DOHH2 (cell line): ENCODE results near the gene KCNH1.

Experiments used
- H3F3A ChIP-seq: fragments of 200-600 bp; sonication (generic), shearing (Covaris generic); 2 replicates; pipeline ENCODE4 v1.6.0; 2016; ENCODE audit warnings: antibody characterized with exemption, mild to moderate bottlenecking; ENCODE audit not compliant: control insufficient read depth, insufficient read depth
- H3K27ac ChIP-seq: fragments of 200-600 bp; sonication (generic); 2 replicates; pipeline ENCODE4 v1.5.1; 2014; ENCODE audit warnings: low read depth, mild to moderate bottlenecking, low read length, moderate library complexity
- H3K27me3 ChIP-seq: fragments of 200-600 bp; sonication (generic); 2 replicates; pipeline ENCODE4 v1.6.1; 2014; ENCODE audit warnings: mild to moderate bottlenecking, low read length, mixed read lengths; ENCODE audit not compliant: control insufficient read depth
- H3K36me3 ChIP-seq: fragments of 200-600 bp; sonication (generic); 2 replicates; pipeline ENCODE4 v1.6.1; 2014; ENCODE audit warnings: mild to moderate bottlenecking, low read length, moderate library complexity, mixed read lengths; ENCODE audit not compliant: control insufficient read depth
- H3K4me1 ChIP-seq: fragments of 200-600 bp; sonication (generic); 2 replicates; pipeline ENCODE4 v1.6.1; 2014; ENCODE audit warnings: mild to moderate bottlenecking, low read length, mixed read lengths; ENCODE audit not compliant: control insufficient read depth
- H3K4me2 ChIP-seq: fragments of 200-600 bp; sonication (generic); 2 replicates; pipeline ENCODE4 v1.6.0; 2014; ENCODE audit warnings: mild to moderate bottlenecking, low read length, moderate library complexity
- H3K4me3 ChIP-seq: fragments of 200-600 bp; sonication (generic); 2 replicates; pipeline ENCODE4 v1.5.1; 2014; ENCODE audit warnings: mild to moderate bottlenecking, low read length, mixed read lengths
- H3K79me2 ChIP-seq: fragments of 200-600 bp; sonication (generic); 2 replicates; pipeline ENCODE4 v1.6.1; 2014; ENCODE audit warnings: mild to moderate bottlenecking, low read length, mixed read lengths; ENCODE audit not compliant: control insufficient read depth
- H3K9me2 ChIP-seq: fragments of 200-600 bp; sonication (generic); replicated peaks from 2 replicates; pipeline ENCODE4 v1.6.1; 2014; ENCODE audit warnings: mild to moderate bottlenecking, low read length, mixed read lengths; ENCODE audit not compliant: control insufficient read depth
- H3K9me3 ChIP-seq: fragments of 200-600 bp; sonication (generic); 2 replicates; pipeline ENCODE4 v1.6.1; 2014; ENCODE audit warnings: antibody characterized with exemption, low read length, mixed read lengths; ENCODE audit not compliant: control insufficient read depth, insufficient read depth
- H4K20me1 ChIP-seq: fragments of 200-600 bp; sonication (generic); 2 replicates; pipeline ENCODE4 v1.6.0; 2014; ENCODE audit warnings: low read depth, mild to moderate bottlenecking, antibody characterized with exemption, low read length, moderate library complexity; ENCODE audit not compliant: control insufficient read depth, insufficient read depth
- EZH2phosphoT487 ChIP-seq: fragments of 200-600 bp; sonication (generic); IDR thresholded peaks from 2 replicates; pipeline ENCODE4 v1.6.1; 2017; ENCODE audit warnings: borderline replicate concordance, mild to moderate bottlenecking, antibody characterized with exemption, low read length, moderate library complexity, mixed read lengths
- TF ChIP-seq, protein P1 (sequence below): fragments of 200-600 bp; sonication (generic); IDR thresholded peaks from one replicate; pipeline ENCODE4 v1.5.1; 2014; ENCODE audit warnings: antibody characterized with exemption, mild to moderate bottlenecking, low read depth, low read length; ENCODE audit not compliant: poor library complexity, severe bottlenecking

KCNH1 gene

DNA sequence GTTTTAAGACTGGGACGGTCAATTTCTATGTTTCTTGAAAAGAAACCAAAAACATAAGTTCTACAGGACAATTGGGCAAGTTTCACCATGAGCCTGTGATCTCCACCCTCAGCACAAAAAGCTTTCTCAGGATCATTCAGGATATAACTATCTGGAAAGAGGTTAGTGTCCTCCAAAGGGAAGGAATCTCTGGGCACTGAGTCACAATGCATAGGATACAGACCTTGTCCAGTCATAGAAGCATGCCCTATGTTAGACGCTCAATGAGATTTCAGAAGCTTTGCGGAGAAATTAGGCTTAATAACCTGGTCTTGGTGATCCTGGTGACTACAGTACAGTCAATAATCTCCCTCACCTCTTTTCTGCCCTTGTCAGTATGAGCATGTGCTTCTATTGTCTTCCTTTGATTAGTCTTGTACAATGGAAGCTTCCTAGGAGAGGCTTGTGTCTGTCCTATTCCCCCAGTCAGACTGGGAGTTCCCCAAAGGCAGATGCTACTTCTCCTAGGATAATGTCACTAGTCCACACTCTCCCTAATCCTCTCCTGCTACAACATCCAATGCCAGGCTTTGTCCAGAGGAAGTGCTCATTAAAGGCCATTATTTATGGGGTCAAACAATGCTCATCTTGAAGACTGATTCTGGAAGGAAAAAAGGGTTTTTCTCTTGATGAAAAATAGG, 97.4 kb downstream of the KCNH1 start:
- Histone ChIP-seq H3K4me1 (no peaks in the 10 kb centered on the region), H3F3A (no peaks in the 10 kb centered on the region), H3K4me3 (no peak overlapping the region), H3K27ac (no peak overlapping the region), H3K9me3 (no peaks in the 10 kb centered on the region), H4K20me1 (no peaks in the 10 kb centered on the region), H3K9me2 (no peaks in the 10 kb centered on the region), H3K79me2 (no peaks in the 10 kb centered on the region), H3K36me3 (no peaks in the 10 kb centered on the region), H3K27me3 (no peaks in the 10 kb centered on the region), H3K4me2 (no peak overlapping the region)
- TF ChIP-seq EZH2phosphoT487: no peak
- TF ChIP-seq, protein P1, sequence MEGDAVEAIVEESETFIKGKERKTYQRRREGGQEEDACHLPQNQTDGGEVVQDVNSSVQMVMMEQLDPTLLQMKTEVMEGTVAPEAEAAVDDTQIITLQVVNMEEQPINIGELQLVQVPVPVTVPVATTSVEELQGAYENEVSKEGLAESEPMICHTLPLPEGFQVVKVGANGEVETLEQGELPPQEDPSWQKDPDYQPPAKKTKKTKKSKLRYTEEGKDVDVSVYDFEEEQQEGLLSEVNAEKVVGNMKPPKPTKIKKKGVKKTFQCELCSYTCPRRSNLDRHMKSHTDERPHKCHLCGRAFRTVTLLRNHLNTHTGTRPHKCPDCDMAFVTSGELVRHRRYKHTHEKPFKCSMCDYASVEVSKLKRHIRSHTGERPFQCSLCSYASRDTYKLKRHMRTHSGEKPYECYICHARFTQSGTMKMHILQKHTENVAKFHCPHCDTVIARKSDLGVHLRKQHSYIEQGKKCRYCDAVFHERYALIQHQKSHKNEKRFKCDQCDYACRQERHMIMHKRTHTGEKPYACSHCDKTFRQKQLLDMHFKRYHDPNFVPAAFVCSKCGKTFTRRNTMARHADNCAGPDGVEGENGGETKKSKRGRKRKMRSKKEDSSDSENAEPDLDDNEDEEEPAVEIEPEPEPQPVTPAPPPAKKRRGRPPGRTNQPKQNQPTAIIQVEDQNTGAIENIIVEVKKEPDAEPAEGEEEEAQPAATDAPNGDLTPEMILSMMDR: no peak

DNA sequence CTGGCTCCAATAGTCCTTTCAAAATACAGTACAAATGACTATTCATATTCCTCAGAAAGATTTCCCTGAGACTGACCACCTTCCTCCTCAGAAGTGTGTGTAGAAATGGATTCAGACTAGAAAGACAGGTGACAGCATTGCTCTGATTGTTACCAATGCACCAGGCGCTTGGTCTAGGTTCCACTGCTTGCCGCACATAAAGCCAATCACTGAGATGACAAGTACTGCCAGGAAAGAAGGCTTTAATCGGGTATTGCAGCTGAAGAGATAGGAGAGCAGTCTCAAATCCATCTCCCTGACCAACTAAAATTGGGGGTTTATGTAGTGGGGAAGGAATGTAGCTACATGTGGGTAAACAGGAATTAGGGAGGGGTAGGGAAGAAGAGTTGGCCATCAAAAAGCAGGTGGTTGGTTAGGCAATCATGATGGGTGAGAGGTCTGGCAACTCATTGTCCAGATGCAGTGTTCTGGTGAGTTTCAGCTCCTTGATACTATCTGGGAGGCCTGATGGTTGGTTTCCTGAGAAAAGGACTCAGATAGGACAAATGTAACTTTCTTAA, 98.0 kb downstream of the KCNH1 start:
- Histone ChIP-seq H3K4me2 (no peak overlapping the region), H3K27ac (no peak overlapping the region), H3K27me3 (no peaks in the 10 kb centered on the region), H4K20me1 (no peaks in the 10 kb centered on the region), H3K36me3 (no peaks in the 10 kb centered on the region), H3K9me2 (no peaks in the 10 kb centered on the region), H3K4me3 (no peak overlapping the region), H3K4me1 (no peaks in the 10 kb centered on the region), H3F3A (no peaks in the 10 kb centered on the region), H3K9me3 (no peaks in the 10 kb centered on the region), H3K79me2 (no peaks in the 10 kb centered on the region)
- no peak for TF ChIP-seq EZH2phosphoT487
- TF ChIP-seq, protein P1: no peak

DNA sequence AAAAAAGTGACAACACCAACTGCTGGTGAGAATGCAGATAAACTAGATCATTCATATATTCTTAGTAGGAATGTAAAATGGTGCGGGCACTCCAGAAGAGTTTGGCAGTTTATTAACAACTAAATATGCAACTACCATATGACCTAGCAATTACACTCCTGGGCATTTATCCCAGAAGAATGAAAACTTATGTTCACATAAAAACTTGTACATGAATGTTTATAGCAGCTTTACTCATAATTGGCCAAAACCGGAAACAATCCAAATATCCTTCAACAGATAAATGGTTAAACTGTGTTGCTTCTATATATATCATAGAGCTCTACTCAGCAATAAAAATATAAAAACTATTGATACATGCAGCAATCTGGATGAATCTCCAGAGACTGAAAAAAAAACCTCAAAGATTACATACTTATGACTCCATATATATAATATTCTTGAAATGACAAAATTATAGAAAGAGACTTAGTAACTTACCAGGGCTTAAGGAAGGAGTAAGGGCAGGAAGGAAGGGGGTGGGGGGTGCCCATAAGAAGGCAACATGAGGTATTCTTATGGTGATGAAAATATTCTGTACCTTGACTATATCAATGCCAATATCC, 99.9 kb downstream of the KCNH1 start:
- no peak overlapping the region for H3K4me3 ChIP-seq
- TF ChIP-seq EZH2phosphoT487: no peak
- TF ChIP-seq, protein P1: no peak
- H3K4me1 ChIP-seq: no peaks in the 10 kb centered on the region
- no peaks in the 10 kb centered on the region for H3K9me3 ChIP-seq
- H3K4me2 ChIP-seq: no peak overlapping the region
- no peaks in the 10 kb centered on the region for H3K79me2 ChIP-seq
- H3K27me3 ChIP-seq: no peaks in the 10 kb centered on the region
- H3F3A ChIP-seq: no peaks in the 10 kb centered on the region
- no peaks in the 10 kb centered on the region for H4K20me1 ChIP-seq
- H3K9me2 ChIP-seq: no peaks in the 10 kb centered on the region
- no peak overlapping the region for H3K27ac ChIP-seq
- H3K36me3 ChIP-seq: no peaks in the 10 kb centered on the region
